Skin of body (tissue), 2 donors: ENCODE results near the gene CNGA2. TPM values are rescaled to one million over a fixed set of nuclear protein-coding genes. Genes with fewer than 3 reads are reported as not detected.

ENCODE experiments used
- DNase-seq: peaks from one replicate; lab custom pipeline; 2025; lab: John Stamatoyannopoulos, UW
- total RNA-seq: library from RNA; depleted of rRNA; stranded (reverse); fragments of >200 nt; gene quantifications from one replicate; pipeline ENCODE4 v1.2.3, GENCODE V29; 2014

The CNGA2 gene
- total RNA-seq, 1 donor from 2014 or later = not detected

DNA sequence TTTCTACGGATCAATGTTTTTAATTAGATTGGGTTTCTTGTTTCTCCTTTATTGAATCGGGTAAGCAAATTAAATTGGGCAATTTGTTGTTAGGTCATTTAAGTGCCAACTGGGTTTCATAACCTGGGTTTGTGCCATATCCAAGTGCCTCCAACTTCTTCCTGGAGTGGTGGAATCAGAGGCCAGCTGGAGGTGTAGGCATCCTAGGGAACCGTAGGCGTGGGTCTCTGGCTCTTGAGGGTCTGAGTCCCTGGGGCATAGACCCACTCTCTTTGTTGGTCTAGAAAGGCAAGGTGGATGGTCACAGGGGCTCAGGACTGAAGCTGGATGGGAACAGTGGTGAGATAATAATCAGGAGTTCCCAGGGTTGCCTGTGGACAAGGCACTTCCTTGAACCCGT, 18.3 kb downstream of the CNGA2 start:
- no peak for DNase-seq

DNA sequence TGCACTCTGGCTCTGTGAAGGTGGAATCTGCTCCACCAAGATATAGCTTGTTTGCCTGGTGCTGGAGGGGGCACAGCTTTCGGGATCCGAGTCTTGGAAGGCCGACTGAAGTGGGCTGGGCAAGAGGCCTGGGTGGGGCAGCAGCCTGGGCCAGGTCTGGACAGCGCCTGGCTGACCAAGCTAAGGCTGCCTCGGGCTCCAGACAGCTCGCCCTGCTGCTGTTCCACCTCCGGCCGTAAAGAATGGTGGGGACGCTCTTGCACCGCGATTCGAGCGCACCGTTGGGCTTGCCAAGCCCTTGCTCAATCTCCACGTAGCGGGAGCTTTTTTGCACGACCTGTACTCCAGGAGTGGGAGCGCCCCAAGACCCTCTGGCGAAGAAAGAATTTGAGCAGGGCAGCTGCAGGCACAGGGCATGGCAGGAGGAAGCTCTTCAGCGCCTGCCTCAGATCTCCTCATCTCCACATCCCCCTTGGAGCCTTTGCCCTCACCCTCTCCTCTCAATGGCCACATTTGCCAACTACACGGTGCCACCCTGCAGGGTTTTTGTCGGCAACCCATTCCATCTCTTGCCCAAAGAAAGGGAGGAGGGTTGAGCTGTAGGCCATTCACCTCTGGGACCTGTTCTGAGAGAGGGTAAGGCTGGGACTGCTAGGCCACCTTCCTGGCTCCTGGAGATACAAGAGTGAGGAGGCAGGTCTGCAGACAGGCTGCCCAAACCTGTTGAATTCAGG, 18.9 kb downstream of the CNGA2 start:
- peak; percentile 18 for DNase-seq

DNA sequence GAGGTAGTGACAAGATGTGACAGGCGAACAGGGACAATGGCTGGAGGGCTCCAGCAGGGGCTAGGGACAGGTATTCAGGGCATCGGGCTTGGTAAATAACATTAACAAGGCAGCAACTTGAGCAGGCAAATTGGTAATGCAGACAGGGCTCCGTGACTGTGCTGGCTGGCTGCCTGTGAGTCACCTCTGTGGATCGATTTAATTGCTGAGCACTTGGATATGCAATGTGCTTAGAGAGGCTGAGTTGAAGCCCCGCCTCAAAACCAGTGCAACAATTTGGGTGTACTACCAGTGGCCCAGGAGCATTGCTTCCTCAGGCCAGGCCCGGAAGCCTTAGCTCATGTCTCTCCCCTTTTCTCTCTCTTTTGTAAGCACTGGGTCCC, 19.5 kb downstream of the CNGA2 start:
- DNase-seq = no peak

DNA sequence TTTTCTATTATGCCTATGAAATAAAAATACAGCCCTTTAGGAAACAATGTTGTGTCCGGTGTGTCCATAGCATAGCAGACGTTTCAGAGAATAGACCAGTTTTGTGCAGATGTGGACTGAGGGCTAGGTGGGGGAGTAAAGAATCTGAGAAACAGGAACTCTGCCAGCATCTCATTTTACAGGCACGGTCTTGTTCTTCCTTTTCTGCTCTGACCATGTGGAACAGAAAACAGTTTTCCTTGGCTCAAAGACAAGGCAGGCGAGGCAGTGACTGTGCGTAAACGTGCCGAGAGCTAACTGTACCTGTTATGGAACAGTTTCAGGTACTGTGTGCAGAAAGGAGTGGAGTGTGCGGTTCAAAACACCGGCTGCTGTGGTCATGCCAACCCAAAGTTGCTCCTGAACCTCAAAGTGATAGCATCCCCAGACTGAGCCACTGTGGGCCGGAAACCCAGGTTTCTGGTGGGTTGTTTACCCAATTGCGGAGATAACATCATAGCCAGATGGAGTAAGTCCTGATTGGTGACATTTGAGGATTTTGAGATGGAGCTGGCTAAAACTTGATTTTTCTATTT, 20.2 kb downstream of the CNGA2 start:
- DNase-seq = no peak

DNA sequence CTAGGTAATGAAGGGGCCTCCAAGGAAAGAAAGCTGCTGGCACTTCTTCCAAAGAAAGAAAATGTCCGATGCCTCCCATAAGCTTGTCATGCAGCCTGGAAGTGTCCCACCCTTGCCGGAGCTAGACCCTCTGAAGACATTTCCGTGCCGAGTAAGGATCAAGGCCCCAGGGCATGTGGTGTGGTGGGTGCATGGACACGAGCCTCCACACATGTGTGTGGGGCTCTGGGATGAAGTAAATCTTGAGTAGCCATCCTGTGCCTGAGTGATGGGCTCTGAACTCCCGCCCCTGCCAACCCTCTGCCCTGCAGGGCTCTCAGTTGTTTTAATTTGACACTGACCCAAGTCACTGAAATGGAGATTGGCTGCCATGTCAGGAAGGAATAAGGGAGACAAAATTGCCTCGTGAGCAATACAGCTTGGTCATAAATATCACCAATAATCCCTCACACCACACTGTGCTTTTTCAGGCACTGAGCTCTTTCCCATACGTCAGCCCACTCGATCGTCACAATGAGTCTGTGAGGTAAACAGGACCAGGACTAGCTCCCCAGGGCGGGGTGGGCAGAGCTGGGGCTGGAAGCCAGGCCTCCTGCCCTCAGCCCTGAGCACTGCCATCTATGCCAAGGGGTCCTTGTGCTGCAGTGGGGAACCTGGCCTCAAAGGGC, 24.6 kb downstream of the CNGA2 start:
- DNase-seq = no peak

DNA sequence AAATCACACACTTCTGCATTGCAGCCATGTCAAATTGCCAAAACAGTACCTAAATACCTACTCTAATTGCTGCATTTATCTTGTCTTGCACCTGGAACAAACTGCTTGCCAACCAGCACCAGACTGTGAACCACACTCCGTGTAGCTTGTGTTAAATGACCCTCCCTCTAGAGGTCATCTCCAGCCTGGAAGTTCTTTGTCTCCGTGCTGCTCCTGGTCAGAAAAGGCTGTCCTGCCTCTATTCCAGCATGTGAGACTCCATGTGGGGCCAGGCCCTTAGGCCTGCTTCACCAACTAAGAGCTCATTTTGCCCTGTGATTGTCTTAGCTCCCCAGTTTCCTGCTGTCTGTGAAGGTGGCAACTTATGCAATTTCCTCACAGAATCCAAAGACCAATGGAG, 28.3 kb downstream of the CNGA2 start:
- DNase-seq = no peak

DNA sequence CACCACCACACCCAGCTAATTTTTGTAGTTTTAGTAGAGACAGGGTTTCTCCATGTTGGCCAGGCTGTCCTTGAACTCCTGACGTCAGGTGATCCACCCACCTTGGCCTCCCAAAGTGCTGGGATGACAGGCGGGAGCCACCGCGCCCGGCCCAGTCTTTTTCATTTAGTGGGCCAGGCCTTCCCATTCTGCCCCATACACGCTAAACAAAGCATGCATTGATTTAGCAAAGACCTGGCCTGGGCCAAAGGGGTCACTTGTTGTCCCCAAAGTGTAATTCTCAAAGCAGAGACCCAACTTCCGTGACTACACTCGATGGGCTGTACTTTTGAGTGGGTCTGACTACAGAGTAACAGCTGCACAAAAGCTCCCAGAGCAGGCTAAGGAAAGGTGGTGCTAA, 29.2 kb downstream of the CNGA2 start:
- no peak for DNase-seq

DNA sequence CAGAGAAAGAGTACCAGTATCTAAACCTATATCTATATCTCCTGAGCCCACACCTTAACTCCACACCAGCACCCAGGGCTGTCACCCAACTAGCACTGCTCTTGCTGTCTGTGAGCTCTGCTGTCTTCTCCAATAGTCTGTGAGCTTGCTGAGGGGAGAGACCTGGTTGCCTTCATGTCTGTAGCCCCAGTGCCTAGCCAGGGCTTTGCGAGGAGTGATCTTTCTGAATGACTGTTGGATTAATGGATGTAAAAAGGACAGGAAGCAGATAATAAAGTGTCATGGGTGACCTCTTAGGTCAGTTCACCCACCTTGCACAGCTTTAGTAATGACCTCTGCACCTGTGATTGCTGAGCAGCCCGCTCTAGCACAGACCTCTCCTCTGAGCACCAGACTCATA, 30.5 kb downstream of the CNGA2 start:
- no peak for DNase-seq

DNA sequence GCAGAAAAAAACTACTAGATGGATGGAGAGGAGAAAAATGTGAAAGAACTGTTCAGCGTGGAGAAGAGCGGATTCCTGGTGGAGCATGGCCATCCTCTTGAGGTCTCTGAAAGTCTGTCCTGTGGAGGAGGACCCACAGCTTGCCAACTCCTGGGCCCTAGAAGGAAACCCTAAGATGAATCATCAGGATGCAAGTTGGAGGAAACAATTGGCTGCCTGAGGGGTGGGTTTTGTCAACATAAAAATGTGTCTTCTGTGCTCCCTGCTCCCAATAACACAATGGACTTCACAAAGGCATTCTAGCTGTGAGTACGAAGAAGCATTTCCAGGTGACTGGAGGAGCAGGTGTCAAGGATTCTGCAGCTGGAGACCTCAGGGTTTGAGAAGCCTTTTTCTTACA, 37.2 kb downstream of the CNGA2 start:
- DNase-seq = no peak

DNA sequence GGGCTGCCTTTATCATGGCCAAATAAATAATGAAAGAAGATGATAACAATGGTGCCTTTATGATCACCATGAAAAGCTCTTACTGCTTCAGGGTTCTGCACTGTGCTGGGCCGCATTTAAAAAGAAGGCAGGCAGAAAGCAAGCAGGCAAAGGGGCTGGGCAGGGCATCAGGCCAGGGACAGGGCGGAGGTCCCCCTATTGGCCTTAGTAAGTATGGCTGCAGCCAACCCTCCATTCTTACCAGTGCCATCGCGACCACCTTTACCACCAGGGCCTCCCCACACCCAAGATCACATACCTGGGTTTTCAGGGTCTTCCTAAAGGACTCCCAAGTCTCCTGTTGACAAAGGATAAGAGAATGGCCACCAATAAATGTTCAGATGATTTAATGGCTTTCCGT, 38.9 kb downstream of the CNGA2 start:
- DNase-seq = no peak

DNA sequence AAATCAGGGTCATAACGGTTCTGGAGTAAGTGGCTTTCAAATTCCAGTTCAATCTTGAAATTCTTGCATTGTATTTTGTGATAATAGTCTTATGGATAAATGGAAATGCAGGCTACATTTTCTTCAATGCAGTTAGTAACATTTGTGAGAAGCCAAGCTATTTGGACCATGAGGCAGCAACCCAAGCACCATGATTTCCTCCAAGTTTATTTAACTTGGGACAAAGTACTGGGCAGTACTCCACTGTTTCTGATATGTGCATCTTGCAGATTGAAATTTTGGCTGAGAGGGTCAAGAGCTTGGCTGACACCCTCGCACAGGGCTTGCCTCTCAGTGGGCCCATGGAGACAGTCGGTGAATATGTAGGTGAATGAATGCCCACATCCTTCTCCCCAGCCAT, 39.9 kb downstream of the CNGA2 start:
- DNase-seq = no peak

DNA sequence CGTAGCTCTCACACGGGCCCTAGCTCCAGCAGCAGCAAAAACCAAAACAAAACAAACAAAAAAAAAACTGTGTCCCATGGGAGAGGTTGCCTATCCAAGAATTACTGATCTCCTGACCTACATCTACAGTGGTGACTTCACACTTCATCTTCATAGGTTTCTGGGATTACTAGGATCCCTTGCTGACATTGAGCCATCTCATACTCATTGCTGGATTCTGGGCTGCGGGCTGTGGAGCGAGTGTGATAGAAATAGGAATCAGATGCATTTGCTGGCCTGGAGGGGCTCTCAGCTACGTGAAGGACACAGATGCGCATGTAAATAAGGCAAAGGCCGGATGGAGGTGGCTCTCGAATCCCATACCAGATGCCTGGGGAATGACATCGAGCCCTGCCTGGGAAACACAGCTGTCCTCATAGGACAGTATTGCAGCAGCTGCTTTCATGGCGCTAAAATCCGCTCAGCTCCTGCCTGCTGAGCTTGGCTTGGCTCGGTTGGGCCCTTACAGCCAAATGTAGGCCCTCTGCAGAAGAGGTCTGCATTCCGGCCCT, 41.7 kb downstream of the CNGA2 start:
- DNase-seq = peak; percentile 88

DNA sequence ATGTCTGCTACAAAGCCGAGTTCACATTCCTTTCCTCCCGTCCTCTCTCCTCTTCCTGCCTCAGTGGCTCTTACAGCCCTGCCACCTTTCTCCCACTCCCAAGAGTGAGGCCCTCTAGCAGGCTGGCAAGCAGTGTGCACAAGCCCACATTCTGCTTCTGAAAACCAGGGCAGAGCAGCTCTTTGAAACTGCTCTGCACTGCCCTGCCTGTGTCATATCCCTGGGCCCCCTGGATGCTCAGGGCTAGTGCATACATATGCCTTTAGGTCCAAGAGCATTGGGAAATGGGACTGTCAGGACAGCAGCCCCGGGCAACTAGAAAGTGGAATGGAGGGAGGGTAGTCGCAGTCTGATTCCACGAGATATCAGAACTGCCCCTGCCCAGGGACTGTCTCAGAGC, 42.4 kb downstream of the CNGA2 start:
- no peak for DNase-seq

DNA sequence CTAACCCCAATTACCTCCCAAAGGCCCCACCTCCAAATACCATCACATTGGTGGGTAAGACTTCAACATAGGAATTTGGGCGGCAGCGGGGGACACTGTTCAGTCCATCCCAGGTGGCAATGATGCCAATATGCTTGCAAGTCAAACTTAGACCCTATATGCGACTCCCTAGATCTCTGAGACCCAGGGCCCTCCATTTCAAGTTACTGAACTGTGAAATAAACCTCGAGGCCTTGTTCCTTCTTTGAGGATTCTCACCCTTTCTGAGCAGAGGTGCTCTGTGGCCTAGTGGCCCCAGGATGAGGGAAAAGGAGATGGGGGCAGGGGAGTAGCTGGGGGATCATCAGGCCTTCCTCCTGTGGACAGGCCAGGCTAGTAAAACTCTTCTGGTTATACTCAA, 44.7 kb downstream of the CNGA2 start:
- DNase-seq = no peak

DNA sequence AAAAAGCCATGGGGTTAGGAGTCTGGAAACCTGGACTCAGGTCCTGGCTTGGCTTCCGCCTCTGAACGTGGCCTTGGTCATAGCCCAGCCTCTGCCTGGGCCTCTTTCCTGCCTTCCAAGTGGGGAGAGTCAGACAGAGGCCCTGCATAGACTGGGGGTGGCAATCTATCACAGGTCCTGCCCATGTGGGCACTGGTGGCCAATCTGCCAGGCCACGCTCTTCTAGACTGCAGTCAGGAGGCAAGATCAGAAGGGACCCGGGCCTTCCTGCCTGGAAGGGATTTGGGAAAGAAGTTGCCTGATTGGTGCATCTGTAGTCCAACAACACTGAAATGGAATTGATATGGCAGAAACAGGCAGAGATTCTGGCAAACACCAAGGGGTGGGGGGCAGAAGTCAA, 46.1 kb downstream of the CNGA2 start:
- DNase-seq = no peak

DNA sequence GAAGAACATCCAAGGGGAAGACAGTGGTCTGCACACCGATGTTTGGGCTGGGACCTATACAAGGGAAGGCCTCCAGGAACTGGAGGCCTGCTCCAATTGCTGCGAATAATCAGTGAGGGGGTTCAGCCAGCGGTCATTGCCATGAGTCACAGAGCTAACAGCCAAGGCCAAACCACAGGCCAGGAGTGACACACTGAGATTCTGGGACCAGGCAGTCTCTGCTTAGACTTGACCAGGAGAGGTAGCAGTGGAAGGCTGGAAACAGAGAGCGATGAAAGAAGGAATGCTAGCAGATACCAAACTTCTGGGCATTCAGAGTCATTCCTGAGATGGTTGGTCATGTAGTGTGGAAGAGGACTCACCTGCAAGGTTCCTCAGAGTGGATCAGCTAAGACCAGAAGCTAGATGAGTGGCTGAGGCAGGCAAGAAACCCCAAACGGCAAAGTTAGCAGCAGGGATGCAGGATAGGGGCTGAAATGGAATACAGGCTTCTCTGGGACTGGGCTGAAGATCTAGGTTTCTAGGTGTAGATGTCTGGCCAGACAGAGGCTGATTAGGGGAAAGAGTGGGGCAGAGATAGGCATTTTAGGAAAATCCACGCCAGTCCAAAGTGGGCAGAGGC, 54.7 kb downstream of the CNGA2 start:
- peak; percentile 17 for DNase-seq

DNA sequence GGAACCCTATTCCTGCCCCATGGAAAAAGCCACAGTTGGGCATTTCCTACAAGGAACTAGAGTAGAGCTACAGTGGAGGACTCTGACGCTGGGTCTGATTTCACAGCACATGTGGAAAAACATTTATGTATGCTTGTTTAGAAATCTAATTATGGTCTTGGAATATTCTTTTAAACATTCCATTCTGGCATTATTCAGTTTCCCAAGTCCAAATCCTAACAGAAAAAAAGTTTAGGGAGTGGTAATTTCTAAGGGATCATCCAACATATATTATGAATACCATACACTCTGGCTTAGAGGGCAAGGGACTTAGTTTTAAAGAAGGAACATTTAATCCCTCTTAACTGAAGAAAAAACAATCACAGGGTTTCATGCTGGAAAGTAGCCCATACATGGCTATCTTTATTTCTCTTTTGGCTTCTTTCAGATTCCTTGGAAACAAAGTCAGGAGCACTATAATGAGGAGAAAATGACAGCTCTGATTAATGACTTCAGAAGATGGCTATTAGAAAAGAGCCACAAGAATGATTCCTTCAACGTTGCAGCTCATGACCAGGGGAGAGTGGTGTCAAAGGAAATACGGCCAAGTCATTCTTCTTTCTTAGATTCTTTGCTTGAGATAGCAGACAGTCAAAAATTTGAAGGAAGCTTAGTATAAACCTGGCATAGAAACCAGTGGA, 56.1 kb downstream of the CNGA2 start:
- peak; percentile 76 for DNase-seq

DNA sequence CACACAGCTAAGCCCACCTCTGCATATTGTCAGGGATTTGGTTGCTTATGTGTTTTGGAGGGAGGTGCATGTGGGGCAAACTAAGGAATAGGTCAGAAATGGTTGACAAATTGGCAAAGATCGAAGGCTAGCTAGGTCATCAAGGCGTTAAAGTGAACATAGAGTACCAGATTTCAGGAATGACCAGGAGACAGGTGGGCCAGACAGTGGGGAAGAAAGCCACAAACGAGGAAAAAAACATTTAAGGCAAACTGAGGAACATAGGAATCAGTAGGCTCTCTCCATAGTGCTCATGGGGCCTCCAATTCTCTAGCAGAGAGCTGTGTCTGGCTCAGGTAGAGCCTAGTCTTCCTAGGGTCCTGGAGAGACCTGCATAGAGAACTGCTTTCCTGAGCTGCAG, 57.4 kb downstream of the CNGA2 start:
- DNase-seq = no peak

DNA sequence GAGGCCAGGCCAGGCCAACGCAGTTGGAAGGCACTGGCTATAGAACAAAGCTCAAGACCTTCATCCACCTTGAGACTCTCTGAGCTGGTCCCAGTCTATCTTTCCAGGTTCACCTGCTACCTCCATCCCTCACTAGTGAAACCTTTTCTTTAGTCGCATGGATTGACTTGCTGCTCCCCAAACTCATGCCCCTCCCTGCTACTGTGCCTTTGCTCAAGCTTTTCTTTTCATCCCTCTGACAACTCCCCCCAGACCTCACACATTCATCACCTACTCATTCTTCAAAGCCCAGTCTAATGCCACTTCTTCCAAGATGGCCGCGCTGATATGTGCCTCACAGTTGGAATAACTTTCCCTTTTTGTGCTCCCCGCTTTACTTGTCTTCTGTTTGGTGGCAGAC, 58.0 kb downstream of the CNGA2 start:
- DNase-seq = no peak

DNA sequence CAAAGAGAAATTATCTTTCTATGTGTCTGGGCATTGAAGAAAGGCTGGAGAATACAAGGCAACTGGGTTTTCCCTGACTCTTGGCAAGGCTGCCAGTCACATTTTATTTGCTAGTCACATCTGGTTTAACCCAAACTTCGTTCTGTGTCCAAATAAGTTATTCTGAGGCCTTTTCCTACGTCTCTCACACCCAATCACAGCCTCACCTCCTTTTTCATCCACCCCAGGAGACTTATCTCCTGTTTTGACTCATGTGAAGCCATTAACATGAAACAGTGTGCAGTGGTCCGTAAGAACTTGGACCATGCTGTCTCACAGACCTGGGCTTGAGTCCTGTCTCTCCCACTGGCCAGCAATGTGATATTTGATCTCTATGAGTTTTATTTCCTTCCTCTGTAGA, 59.3 kb downstream of the CNGA2 start:
- no peak for DNase-seq
